Panc1 (cell line): Measurements from ENCODE around the gene CCHCR1. TPM values are rescaled to one million over a fixed set of nuclear protein-coding genes. Genes with fewer than 3 reads are reported as not detected.
"Not testable (repeated sequence)": the region's sequence is repeated elsewhere in the genome, so short reads cannot be mapped to it uniquely, and the experiment has no call there.

Experiments used
- ATAC-seq: fragments of 200-7000 bp; cut with Tn5 transposase; 2 replicates; pipeline ENCODE4 v1.9.1; 2020; ENCODE audit warnings: mild to moderate bottlenecking, moderate library complexity
- BruUV-seq: library from RNA; stranded (reverse); fragments of 400-500 nt; replicated peaks from 2 replicates; lab custom pipeline; 2021; lab: Mats Ljungman, UMichigan
- CTCF ChIA-PET: fragments of 300-600 bp; sonication (Branson Sonifier 250); formaldehyde crosslinking; loops from one replicate; lab custom pipeline; 2022; ENCODE audit warnings: antibody characterized with exemption; lab: Charles Lee
- POLR2A ChIA-PET: fragments of 300-600 bp; sonication (Branson Sonifier 250); formaldehyde crosslinking; loops from one replicate; lab custom pipeline; 2022; ENCODE audit warnings: antibody characterized with exemption; lab: Charles Lee
- DNase-seq: peaks from one replicate; pipeline ENCODE4 v3.0.0-alpha.2; 2010; ENCODE audit warnings: low read depth, low spot score
- H3K27ac ChIP-seq: 2 replicates; pipeline ENCODE4 v1.5.1; 2011; ENCODE audit warnings: mild to moderate bottlenecking, low read length, inconsistent platforms
- H3K27me3 ChIP-seq: fragments of 200-500 bp; sonication (Bioruptor generic); 2 replicates; pipeline ENCODE4 v1.6.0; 2014; ENCODE audit warnings: low read length, inconsistent platforms; ENCODE audit not compliant: control insufficient read depth, insufficient read depth
- H3K36me3 ChIP-seq: fragments of 200-500 bp; sonication (Bioruptor generic); 2 replicates; pipeline ENCODE4 v1.5.1; 2014; ENCODE audit warnings: inconsistent platforms, mild to moderate bottlenecking, low read length, moderate library complexity; ENCODE audit not compliant: control insufficient read depth, insufficient read depth
- H3K4me1 ChIP-seq: 2 replicates; pipeline ENCODE4 v1.5.1; 2011; ENCODE audit warnings: inconsistent platforms, mild to moderate bottlenecking, low read length, moderate library complexity; ENCODE audit not compliant: control insufficient read depth, insufficient read depth
- H3K4me3 ChIP-seq, 2 experiments: 2 replicates each; pipeline ENCODE4 v1.5.1; 2011 to 2012; ENCODE audit warnings: low read depth in 2 of 2, low read length in 2 of 2, mild to moderate bottlenecking in 2 of 2, inconsistent platforms in 1 of 2, moderate library complexity in 1 of 2
- H3K9me3 ChIP-seq: fragments of 200-500 bp; sonication (Bioruptor generic); 2 replicates; pipeline ENCODE4 v1.5.1; 2014; ENCODE audit warnings: low read depth, mild to moderate bottlenecking, inconsistent platforms, low read length, moderate library complexity; ENCODE audit not compliant: control insufficient read depth, insufficient read depth
- POLR2AphosphoS5 ChIP-seq: IDR thresholded peaks from 2 replicates; pipeline ENCODE4 v1.6.1; 2012; ENCODE audit warnings: mild to moderate bottlenecking, low read depth, low read length, moderate library complexity
- SIN3A ChIP-seq: IDR thresholded peaks from 2 replicates; pipeline ENCODE4 v1.6.1; 2012; ENCODE audit warnings: low read depth, mild to moderate bottlenecking, low read length, moderate library complexity, borderline replicate concordance; ENCODE audit not compliant: insufficient read depth
- TCF7L2 ChIP-seq: IDR thresholded peaks from 2 replicates; pipeline ENCODE4 v1.6.1; 2011; ENCODE audit warnings: mild to moderate bottlenecking, low read depth, low read length, inconsistent platforms
- in situ Hi-C: cut with HindIII; loops from 2 replicates; pipeline ENCODE4 v1.10.0; 2016; ENCODE audit warnings: low sequenced_read_pairs, low pct_unique_long_range_greater_than_20kb
- intact Hi-C: fragments of 100-400 bp; cut with micrococcal nuclease; formaldehyde crosslinking; loops from one replicate; pipeline ENCODE4 v1.10.0; 2022; ENCODE audit not compliant: unreplicated experiment
- total RNA-seq: library from RNA; stranded (reverse); gene quantifications from one replicate; pipeline ENCODE4 v1.2.1, GENCODE V29; 2021; ENCODE audit not compliant: unreplicated experiment
- TF ChIP-seq, protein P1 (sequence below): fragments of 450-650 bp; IDR thresholded peaks from 2 replicates; pipeline ENCODE4 v1.5.1; 2017; ENCODE audit warnings: mild to moderate bottlenecking
- TF ChIP-seq, protein P2 (sequence below), 2 experiments: IDR thresholded peaks; 2 replicates each; pipeline ENCODE4 v1.6.1; 2011 to 2012; ENCODE audit warnings: low read depth in 2 of 2, control low read depth in 1 of 2, low read length in 1 of 2, mild to moderate bottlenecking in 1 of 2, moderate library complexity in 1 of 2; ENCODE audit not compliant: insufficient read depth in 1 of 2

The CCHCR1 gene
- total RNA-seq, 1 experiment from 2014 or later: 37.1 TPM

DNA sequence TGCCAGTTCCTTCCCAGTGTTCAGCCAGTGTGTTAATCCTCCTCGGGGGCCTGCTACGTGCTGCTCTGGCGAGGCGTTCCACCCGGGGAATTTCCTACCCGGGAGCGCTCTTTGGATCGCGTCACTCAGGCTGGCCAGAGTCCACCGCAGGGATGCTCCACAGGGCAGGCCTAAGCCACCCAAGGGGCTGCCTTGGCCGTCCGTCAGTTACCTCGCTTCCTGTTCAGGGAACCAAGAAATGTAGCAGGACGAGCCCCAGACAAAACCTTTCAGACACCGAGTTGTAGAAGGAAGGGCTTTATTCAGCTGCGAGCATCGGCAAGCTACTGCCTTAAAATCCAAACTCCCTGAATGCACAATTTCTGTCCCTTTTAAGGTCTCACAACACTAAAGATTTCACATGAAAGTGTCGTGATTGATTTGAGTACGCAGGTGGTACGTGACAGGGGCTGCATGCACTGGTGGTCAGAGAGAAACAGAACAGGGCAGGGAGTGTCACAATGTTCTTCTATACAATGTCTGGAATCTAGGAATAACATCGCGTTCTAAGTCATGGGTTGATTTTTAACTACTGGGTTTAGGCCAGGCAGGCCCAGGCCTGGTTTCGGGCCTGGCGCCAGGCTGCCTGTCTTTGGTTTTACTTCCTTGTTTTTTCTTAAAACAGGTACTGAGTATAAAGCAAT is 28.6 kb upstream of the CCHCR1 start:
- H3K36me3 ChIP-seq: no peaks in the 10 kb centered on the region
- intact Hi-C loops: no loop called here
- ChIA-PET CTCF (no interaction called here), POLR2A (no interaction called here)
- no peak for TF ChIP-seq POLR2AphosphoS5
- TF ChIP-seq, protein P1, sequence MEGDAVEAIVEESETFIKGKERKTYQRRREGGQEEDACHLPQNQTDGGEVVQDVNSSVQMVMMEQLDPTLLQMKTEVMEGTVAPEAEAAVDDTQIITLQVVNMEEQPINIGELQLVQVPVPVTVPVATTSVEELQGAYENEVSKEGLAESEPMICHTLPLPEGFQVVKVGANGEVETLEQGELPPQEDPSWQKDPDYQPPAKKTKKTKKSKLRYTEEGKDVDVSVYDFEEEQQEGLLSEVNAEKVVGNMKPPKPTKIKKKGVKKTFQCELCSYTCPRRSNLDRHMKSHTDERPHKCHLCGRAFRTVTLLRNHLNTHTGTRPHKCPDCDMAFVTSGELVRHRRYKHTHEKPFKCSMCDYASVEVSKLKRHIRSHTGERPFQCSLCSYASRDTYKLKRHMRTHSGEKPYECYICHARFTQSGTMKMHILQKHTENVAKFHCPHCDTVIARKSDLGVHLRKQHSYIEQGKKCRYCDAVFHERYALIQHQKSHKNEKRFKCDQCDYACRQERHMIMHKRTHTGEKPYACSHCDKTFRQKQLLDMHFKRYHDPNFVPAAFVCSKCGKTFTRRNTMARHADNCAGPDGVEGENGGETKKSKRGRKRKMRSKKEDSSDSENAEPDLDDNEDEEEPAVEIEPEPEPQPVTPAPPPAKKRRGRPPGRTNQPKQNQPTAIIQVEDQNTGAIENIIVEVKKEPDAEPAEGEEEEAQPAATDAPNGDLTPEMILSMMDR: no peak
- no peak for TF ChIP-seq TCF7L2
- TF ChIP-seq, protein P2, sequence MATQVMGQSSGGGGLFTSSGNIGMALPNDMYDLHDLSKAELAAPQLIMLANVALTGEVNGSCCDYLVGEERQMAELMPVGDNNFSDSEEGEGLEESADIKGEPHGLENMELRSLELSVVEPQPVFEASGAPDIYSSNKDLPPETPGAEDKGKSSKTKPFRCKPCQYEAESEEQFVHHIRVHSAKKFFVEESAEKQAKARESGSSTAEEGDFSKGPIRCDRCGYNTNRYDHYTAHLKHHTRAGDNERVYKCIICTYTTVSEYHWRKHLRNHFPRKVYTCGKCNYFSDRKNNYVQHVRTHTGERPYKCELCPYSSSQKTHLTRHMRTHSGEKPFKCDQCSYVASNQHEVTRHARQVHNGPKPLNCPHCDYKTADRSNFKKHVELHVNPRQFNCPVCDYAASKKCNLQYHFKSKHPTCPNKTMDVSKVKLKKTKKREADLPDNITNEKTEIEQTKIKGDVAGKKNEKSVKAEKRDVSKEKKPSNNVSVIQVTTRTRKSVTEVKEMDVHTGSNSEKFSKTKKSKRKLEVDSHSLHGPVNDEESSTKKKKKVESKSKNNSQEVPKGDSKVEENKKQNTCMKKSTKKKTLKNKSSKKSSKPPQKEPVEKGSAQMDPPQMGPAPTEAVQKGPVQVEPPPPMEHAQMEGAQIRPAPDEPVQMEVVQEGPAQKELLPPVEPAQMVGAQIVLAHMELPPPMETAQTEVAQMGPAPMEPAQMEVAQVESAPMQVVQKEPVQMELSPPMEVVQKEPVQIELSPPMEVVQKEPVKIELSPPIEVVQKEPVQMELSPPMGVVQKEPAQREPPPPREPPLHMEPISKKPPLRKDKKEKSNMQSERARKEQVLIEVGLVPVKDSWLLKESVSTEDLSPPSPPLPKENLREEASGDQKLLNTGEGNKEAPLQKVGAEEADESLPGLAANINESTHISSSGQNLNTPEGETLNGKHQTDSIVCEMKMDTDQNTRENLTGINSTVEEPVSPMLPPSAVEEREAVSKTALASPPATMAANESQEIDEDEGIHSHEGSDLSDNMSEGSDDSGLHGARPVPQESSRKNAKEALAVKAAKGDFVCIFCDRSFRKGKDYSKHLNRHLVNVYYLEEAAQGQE (IDR thresholded peaks at IDR 0.05; ENCODE audit: insufficient read depth in 1 of 2, low read depth in 2 of 2, low read length in 1 of 2): no peak
- TF ChIP-seq SIN3A: no peak
- no peak overlapping the region for H3K4me3 ChIP-seq
- BruUV-seq: no TSS peak
- no peak overlapping the region for H3K27ac ChIP-seq
- H3K27me3 ChIP-seq: no peaks in the 10 kb centered on the region
- H3K9me3 ChIP-seq: no peaks in the 10 kb centered on the region
- ATAC-seq (peak; percentile 68; the same call in 1 of the 2 replicates), DNase-seq (no peak)
- in situ Hi-C loops: no loop called here
- H3K4me1 ChIP-seq: no peaks in the 10 kb centered on the region

DNA sequence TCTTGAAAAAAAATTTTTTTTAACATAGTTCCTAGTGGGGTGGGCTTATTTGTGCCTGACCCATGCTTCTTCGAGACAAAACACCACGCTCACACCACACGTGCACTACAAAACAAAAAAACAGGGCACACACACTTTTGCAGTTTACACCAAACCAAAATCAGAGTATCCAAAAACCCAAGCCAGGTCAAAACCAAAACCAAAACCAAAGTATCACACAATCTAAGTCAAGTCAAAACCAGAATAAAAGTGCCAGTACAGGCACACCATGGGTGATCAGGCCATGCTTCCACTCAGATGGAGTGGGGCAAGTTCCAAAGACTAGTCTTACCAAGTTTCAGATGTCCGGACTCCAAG is 28.1 kb upstream of the CCHCR1 start:
- H3K27ac ChIP-seq, CTCF ChIA-PET, BruUV-seq, intact Hi-C loops, DNase-seq, POLR2A ChIA-PET, in situ Hi-C loops, H3K9me3 ChIP-seq, H3K4me1 ChIP-seq, ATAC-seq, H3K4me3 ChIP-seq, H3K27me3 ChIP-seq, H3K36me3 ChIP-seq: not testable (repeated sequence)

DNA sequence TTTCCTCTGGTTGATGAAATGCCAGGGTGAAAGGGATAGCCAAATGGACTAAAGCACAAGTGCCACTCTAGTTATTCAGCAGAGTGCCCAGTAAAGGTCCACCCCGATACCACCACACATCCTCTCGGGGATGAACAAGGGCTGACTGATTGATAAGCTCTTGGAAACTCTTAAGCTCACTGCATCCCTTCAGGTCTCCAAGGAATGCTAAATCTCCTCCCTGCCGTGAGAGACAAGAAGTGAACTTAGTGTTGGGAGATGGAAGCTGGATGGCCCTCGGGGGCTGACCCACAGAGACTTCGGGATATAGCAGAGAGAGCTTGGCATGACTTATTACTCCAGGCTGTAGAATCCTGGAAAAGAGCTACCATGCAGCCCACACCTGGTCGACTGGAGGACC is 26.3 kb upstream of the CCHCR1 start:
- H3K36me3 ChIP-seq, H3K9me3 ChIP-seq, H3K27ac ChIP-seq, ATAC-seq, H3K27me3 ChIP-seq, CTCF ChIA-PET, H3K4me1 ChIP-seq, POLR2A ChIA-PET, in situ Hi-C loops, BruUV-seq, H3K4me3 ChIP-seq, intact Hi-C loops, DNase-seq: not testable (repeated sequence)

DNA sequence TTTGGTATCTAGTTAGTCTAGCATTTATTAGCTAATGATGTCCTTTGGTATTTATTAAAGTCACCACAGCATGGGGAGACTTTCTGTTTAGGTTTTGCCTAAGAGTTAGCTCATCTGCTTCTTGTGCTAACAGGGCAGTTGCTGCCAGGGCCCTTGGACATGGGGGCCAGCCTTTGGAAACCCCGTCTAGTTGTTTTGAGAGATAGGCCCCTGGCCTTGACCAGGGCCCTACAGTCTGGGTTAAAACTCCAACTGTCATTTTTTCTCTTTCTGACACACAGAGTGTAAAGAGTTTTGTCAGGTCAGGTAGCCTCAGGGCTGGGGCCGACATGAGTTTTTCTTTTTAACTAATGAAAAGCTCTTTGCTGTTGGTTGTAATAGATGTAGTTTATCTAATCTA is 25.7 kb upstream of the CCHCR1 start:
- ATAC-seq, H3K27me3 ChIP-seq, H3K36me3 ChIP-seq, intact Hi-C loops, H3K27ac ChIP-seq, H3K4me1 ChIP-seq, H3K9me3 ChIP-seq, CTCF ChIA-PET, H3K4me3 ChIP-seq, BruUV-seq, DNase-seq, in situ Hi-C loops, POLR2A ChIA-PET: not testable (repeated sequence)
